ENCODE data around the gene TACO1.

Gene TACO1

GRCh38 chr17:63601439-63602371, 1.0 kb downstream of the TACO1 start:
- DNase-seq (ENCODE audit: low read depth in 2 of 2), result no peak

GRCh38 chr17:63609816-63610573, 9.3 kb downstream of the TACO1 start:
- no peak for DNase-seq (ENCODE audit: low read depth in 2 of 2)

- DNase-seq (ENCODE audit: low read depth in 2 of 2), result no peak
Measured at GRCh38 chr17:63610854-63611253, 10.2 kb downstream of the TACO1 start.

GRCh38 chr17:63611354-63611753, 10.7 kb downstream of the TACO1 start:
- DNase-seq (ENCODE audit: low read depth in 2 of 2), result peak in 1 of 2 donors; percentile 11

GRCh38 chr17:63613663-63614062, 13.0 kb downstream of the TACO1 start:
- DNase-seq (ENCODE audit: low read depth in 2 of 2), result no peak

GRCh38 chr17:63621229-63621683, 20.6 kb downstream of the TACO1 start:
- DNase-seq (ENCODE audit: low read depth in 2 of 2), result no peak

GRCh38 chr17:63621684-63622573, 21.2 kb downstream of the TACO1 start, which contains the start of gene MAP3K3:
MAP3K3 (plus strand) TSS chr17:63622417; CDS start chr17:63622760, 343 bp downstream.
- DNase-seq (ENCODE audit: low read depth in 2 of 2), result peak; percentile 92 to 96

GRCh38 chr17:63622574-63623390, 22.1 kb downstream of the TACO1 start:
- peak; percentile 47 to 58 for DNase-seq (ENCODE audit: low read depth in 2 of 2)

- DNase-seq (ENCODE audit: low read depth in 2 of 2), result no peak
Measured at GRCh38 chr17:63623786-63624530, 23.3 kb downstream of the TACO1 start.

- no peak for DNase-seq (ENCODE audit: low read depth in 2 of 2)
Measured at GRCh38 chr17:63624531-63624880, 23.8 kb downstream of the TACO1 start.

- DNase-seq (ENCODE audit: low read depth in 2 of 2), result no peak
Measured at GRCh38 chr17:63626551-63627180, 26.0 kb downstream of the TACO1 start.

- DNase-seq (ENCODE audit: low read depth in 2 of 2), result no peak
Measured at GRCh38 chr17:63629627-63630026, 28.9 kb downstream of the TACO1 start.

- DNase-seq (ENCODE audit: low read depth in 2 of 2), result no peak
Measured at GRCh38 chr17:63631062-63631461, 30.4 kb downstream of the TACO1 start.

- DNase-seq (ENCODE audit: low read depth in 2 of 2), result no peak
Measured at GRCh38 chr17:63631626-63632025, 30.9 kb downstream of the TACO1 start.

- DNase-seq (ENCODE audit: low read depth in 2 of 2), result no peak
Measured at GRCh38 chr17:63633742-63634141, 33.0 kb downstream of the TACO1 start.

- DNase-seq (ENCODE audit: low read depth in 2 of 2), result no peak
Measured at GRCh38 chr17:63634163-63634562, 33.5 kb downstream of the TACO1 start.

- DNase-seq (ENCODE audit: low read depth in 2 of 2), result no peak
Measured at GRCh38 chr17:63634816-63635215, 34.1 kb downstream of the TACO1 start.

- DNase-seq (ENCODE audit: low read depth in 2 of 2), result no peak
Measured at GRCh38 chr17:63635290-63635689, 34.6 kb downstream of the TACO1 start.

GRCh38 chr17:63635787-63636186, 35.1 kb downstream of the TACO1 start:
- no peak for DNase-seq (ENCODE audit: low read depth in 2 of 2)

- no peak for DNase-seq (ENCODE audit: low read depth in 2 of 2)
Measured at GRCh38 chr17:63639125-63639524, 38.4 kb downstream of the TACO1 start.

Measured in stimulated activated CD4-positive, alpha-beta T cell treated with anti-CD3 and anti-CD28 coated beads, Interleukin-4, amount 100 ng/mL, for 48 hours (primary cell).